IPS-NIHi7 (cell line): ENCODE measurements around the gene COL4A1.

Experiments used
- DNase-seq: peaks from one replicate; pipeline ENCODE4 v3.0.0; 2012; ENCODE audit warnings: mixed read lengths; ENCODE audit errors: extremely low spot score

COL4A1 gene

GRCh38 chr13:110258876-110259631, 47.9 kb downstream of the COL4A1 start:
- no peak for DNase-seq

- DNase-seq: no peak
These were observed 49.5 kb downstream of the COL4A1 start for GRCh38 chr13:110257408-110257807.

- DNase-seq: no peak
These were observed 50.6 kb downstream of the COL4A1 start for GRCh38 chr13:110256126-110256905.

GRCh38 chr13:110254751-110255553, 52.0 kb downstream of the COL4A1 start:
- DNase-seq: no peak

DNA sequence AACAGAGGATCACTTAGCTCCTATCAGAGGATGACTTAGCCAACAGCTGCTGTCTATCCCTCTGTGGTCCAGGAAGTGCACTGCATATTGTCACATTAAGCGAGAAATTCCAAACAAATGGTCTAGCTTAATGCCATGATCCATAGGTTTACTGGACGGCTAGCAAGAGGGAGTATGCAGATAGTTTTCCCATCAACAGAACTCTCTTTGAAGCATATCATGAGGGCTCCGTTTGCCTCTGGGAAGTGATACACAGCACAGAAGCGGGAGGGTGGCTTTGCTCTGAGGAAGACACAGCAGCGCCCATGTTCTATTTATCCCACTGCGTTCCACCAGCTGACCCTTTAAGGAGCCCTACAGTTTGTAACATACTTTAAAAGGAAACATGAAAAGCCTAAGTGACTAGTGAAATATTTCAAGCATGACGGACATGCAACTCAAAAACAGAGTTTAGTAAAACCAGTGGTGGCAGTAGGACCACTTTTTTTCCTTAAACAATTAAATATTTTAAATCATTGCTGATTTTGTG, 52.7 kb downstream of the COL4A1 start:
- no peak for DNase-seq

DNA sequence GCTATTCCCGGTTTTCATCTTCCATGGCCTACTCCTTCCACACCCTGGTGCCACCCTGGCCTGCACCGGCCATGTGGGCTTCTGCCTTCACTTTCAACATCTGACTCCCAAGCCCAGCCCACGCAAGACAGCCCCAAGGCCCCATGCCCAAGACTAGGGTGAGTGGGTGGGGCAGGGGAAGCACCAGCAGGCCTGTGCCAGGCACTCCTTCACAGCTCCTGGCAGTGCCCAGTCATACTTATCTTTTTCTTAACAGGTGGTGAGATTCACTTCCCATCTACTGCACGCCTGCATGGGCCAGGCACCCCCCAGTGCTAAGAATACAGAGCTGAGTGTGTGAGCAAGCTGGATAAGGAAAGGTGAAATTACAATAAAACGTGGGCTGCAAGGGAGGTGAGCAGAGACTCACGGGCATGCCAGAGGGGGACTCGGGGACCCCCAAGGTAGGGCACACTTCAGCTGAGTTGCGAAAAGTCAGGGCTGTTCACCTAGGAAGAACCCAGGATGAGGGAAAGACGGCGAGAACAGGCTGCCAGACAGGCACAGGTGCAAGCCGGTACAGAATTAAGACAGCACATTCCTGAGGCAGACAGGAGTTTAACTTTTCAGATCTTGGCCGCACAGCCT, 55.7 kb downstream of the COL4A1 start:
- DNase-seq: no peak

- DNase-seq: no peak
These were observed 56.6 kb downstream of the COL4A1 start for GRCh38 chr13:110250258-110250891.

- no peak for DNase-seq
These were observed 57.6 kb downstream of the COL4A1 start for GRCh38 chr13:110249326-110249725.

DNA sequence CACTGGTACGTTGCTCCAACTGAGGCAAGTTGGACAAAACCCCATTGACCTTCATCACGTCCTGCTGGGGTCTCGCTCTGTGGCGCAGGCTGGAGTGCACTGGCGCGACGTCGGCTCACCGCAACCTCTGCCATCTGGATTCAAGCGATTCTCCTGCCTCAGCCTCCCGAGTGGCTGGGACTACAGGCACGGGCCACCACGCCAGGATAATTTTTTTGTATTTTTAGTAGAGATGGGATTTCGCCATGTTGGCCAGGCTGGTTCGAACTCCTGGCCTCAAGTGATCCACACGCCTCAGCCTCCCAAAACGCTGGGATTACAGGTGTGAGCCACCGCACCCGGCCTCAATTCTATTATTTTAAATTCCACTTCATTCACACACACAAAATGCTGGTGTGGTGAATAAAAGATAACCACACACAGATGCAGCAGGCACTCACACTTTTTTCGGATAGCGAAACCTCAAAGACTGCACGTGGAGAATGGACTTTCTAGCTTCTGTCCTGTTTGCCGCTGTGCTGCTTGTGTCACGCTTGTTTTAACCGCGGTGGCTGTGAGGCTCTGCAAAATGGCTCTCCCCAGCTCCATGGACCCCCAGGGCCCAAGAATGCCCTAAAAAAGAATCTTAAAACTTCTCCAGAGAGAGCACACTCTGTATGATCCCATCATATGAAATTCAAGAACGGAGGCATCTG, 58.4 kb downstream of the COL4A1 start:
- no peak for DNase-seq

DNA sequence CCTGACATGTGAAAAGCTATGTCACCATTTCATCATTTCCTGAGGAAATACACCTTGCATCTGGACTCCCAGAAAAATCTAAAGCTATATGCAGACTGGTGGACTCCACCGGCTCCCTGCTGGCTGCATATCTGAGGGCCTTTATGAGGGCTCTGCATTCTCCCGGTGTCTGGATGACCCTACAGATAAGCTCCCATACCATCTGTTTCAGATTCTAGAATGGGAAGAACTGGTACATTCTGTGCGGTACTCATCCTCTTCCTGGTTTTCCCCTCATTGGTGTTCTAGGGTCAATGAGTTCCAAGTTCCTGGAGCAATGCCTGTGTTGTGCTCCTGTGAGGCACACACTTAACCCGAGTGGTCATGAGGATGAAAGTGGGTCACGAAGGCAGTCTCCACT, 60.4 kb downstream of the COL4A1 start:
- no peak for DNase-seq

GRCh38 chr13:110245416-110245899, 61.5 kb downstream of the COL4A1 start:
- DNase-seq: no peak

DNA sequence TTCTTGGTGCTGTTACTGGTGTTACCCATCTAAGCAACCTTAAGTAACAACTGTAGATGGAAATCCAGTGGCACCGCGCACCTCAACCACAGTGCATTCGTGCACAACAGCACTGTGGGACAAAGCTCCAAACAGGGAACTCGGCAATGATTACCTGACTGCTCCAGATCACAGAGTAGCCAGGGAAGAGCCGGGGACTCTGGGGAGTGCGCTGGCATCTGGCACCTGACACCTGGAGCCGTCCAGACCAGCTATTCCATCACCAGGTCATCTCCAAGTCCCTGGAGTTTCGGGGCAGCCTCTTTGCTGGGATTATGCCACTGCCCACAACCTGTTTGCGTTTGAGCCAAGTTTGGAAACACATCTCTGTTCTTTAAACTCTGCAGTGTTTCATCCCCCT, 62.0 kb downstream of the COL4A1 start:
- DNase-seq: no peak

GRCh38 chr13:110244071-110244830, 62.7 kb downstream of the COL4A1 start:
- DNase-seq: no peak

- no peak for DNase-seq
These were observed 64.3 kb downstream of the COL4A1 start for GRCh38 chr13:110242615-110243014.

DNA sequence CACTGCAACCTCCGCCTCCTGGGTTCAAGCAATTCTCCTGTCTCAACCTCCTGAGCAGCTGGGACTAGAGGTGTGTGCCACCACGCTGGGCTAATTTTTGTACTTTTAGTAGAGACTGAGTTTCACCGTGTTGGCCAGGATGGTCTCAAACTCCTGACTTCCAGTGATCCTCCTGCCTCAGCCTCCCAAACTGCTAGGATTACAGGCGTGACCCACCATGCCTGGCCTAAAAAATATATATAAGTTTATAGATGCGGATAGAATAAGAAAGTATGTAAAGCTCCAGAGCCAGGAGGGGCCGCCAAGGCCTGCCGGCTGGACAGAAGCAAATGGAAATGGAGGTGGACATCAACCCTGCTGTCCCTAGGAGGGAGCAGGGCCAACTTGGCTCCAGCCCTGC, 66.0 kb downstream of the COL4A1 start:
- no peak for DNase-seq

DNA sequence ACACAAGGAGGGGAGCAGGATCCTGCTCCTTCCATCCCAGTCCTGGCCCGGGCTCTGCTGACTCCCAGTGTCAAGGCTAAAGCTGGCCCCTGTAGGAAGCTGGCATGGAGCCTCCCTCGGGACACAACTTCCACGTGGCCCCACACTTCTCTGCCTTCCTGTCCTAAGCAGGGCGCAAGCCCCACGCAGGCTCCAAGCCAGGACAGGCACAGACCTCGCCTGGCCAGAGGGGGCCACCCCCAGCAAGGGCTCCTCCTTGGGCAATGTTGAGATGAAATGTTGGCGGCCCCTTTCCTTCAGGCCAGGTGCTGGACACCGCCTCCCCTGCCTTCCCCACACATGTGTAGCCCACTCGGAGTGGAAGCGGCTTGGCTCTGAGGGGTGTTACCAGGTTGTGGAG, 66.6 kb downstream of the COL4A1 start:
- DNase-seq: no peak

DNA sequence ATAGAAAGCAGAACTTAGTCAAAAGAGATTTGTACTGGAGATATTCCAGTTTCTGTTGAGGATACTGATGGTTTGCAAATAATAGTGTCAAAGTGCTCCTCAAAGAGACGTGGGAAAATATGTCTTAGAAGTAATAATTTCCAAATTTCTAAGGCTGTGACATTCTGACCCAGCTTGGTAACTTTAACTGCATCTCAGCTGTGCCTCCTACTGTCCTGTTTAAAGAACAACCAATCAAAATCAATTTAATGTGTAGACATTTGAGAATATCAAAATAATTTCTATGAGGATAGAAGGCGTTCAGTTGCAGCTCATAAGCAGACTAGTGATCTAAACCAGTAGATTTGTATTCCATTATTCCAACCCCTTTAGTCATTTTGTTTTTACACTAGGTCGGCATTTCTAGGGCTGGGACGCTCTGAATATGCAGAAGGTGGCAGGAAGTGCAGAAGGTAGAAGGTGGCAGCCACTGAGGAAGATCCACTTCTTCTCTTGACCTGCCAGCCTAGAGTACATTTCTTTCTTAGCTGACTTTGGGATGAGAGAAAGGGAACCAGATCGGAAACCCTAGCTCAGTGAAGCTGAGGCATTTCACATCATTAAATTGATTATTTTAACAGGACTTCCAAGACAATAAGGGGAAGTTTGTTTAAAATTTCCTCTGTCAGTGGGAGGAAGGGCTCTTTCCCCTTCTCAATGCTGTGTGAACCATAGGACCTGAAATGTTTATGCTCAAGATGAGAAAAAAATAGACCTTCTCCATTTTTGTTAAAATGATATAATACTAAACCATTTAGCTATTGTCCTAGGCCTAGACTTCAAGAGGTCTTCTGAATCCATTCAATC, 67.5 kb downstream of the COL4A1 start:
- no peak for DNase-seq

DNA sequence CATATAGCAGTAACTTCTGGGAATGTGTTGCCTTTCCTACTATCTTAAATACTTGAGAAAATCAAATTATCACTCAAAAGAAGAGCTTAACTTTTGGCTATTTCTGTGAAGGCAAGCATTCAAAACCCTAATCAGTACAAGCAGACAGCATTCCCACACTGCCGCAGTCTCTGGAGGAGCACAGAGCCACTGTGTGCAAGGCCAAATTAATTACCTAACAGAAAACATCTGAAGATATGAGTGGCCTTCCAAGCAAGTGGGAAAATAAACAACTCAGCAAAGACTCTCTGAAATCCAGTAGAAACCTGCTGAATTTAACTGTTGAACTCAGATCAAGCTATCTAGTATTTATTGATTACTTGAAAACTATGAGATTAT, 68.2 kb downstream of the COL4A1 start:
- DNase-seq: no peak
